Vagina (tissue), 1 donor: ENCODE results near the gene FASTK. TPM values are rescaled to one million over a fixed set of nuclear protein-coding genes. Genes with fewer than 3 reads are reported as not detected.

Source experiments
- total RNA-seq: library from RNA; depleted of rRNA; stranded (reverse); fragments of >200 nt; gene quantifications from one replicate; pipeline ENCODE4 v1.2.3, GENCODE V29; 2016

FASTK gene
- total RNA-seq, 1 donor from 2014 or later = 60.2 TPM

Other genes with a start within 250 kb of the FASTK start
- not detected for gene AOC1, start 228.3 kb downstream of the FASTK start, total RNA-seq
- gene KCNH2, start 102.5 kb downstream of the FASTK start, total RNA-seq = 6.4 TPM
- 22.8 TPM for gene NOS3, start 89.8 kb downstream of the FASTK start, total RNA-seq
- 34.1 TPM for gene ATG9B, start 56.3 kb downstream of the FASTK start, total RNA-seq
- 38.3 TPM for gene ABCB8, start 52.4 kb downstream of the FASTK start, total RNA-seq
- 3.7 TPM for gene ASIC3, start 32.3 kb downstream of the FASTK start, total RNA-seq
- gene CDK5, start 22.9 kb downstream of the FASTK start, total RNA-seq = 4.2 TPM
- 66.5 TPM for gene SLC4A2, start 21.2 kb downstream of the FASTK start, total RNA-seq
- 40.3 TPM for gene TMUB1, start 2.7 kb upstream of the FASTK start, total RNA-seq
- gene AGAP3, start 5.7 kb upstream of the FASTK start, total RNA-seq = 98.2 TPM
- not detected for gene GBX1, start 86.9 kb upstream of the FASTK start, total RNA-seq
- not detected for gene ASB10, start 106.4 kb upstream of the FASTK start, total RNA-seq
- gene H2BK1, start 129.7 kb upstream of the FASTK start, total RNA-seq = not detected
- 25.3 TPM for gene ABCF2, start 146.4 kb upstream of the FASTK start, total RNA-seq
- gene CHPF2, start 151.7 kb upstream of the FASTK start, total RNA-seq = 28.0 TPM
- 39.8 TPM for gene SMARCD3, start 167.9 kb upstream of the FASTK start, total RNA-seq